Neural crest cell (in vitro differentiated cells): ENCODE data around the gene PRDM10. TPM values are rescaled to one million over a fixed set of nuclear protein-coding genes. Genes with fewer than 3 reads are reported as not detected.

Source experiments
- DNase-seq: peaks from one replicate; pipeline ENCODE4 v3.0.0; 2021; ENCODE audit warnings: low read depth, mixed read lengths, low spot score
- H3K27ac Mint-ChIP-seq: one replicate; pipeline ENCODE4 v1.8.0; 2021; ENCODE audit warnings: mild to moderate bottlenecking, mixed read lengths; ENCODE audit not compliant: unreplicated experiment
- H3K27me3 Mint-ChIP-seq: 2 replicates; pipeline ENCODE4 v1.8.0; 2021; ENCODE audit warnings: low read depth, mild to moderate bottlenecking, mixed read lengths
- H3K36me3 Mint-ChIP-seq: 2 replicates; pipeline ENCODE4 v1.8.0; 2021; ENCODE audit warnings: low read depth, mild to moderate bottlenecking, mixed read lengths
- H3K4me1 Mint-ChIP-seq: 2 replicates; pipeline ENCODE4 v1.8.0; 2021; ENCODE audit warnings: mixed read lengths
- H3K4me3 Mint-ChIP-seq: one replicate; pipeline ENCODE4 v1.8.0; 2021; ENCODE audit warnings: mild to moderate bottlenecking, mixed read lengths
- H3K9me3 Mint-ChIP-seq: 2 replicates; pipeline ENCODE4 v1.8.0; 2021; ENCODE audit warnings: mixed read lengths
- long read RNA-seq: library from polyadenylated mRNA; unstranded; transcript quantifications from one replicate; pipeline ENCODE4 v2.0.0, GENCODE V29; 2020
- total RNA-seq: library from RNA; stranded (reverse); gene quantifications from 2 replicates; pipeline ENCODE4 v1.2.1, GENCODE V29; 2021
- TF ChIP-seq, protein P1 (sequence below): fragments of 200-600 bp; sonication (generic); conservative IDR thresholded peaks from 2 replicates; pipeline ENCODE4 v1.5.0; 2021; ENCODE audit warnings: antibody characterized with exemption, mild to moderate bottlenecking

PRDM10 gene, protein sequence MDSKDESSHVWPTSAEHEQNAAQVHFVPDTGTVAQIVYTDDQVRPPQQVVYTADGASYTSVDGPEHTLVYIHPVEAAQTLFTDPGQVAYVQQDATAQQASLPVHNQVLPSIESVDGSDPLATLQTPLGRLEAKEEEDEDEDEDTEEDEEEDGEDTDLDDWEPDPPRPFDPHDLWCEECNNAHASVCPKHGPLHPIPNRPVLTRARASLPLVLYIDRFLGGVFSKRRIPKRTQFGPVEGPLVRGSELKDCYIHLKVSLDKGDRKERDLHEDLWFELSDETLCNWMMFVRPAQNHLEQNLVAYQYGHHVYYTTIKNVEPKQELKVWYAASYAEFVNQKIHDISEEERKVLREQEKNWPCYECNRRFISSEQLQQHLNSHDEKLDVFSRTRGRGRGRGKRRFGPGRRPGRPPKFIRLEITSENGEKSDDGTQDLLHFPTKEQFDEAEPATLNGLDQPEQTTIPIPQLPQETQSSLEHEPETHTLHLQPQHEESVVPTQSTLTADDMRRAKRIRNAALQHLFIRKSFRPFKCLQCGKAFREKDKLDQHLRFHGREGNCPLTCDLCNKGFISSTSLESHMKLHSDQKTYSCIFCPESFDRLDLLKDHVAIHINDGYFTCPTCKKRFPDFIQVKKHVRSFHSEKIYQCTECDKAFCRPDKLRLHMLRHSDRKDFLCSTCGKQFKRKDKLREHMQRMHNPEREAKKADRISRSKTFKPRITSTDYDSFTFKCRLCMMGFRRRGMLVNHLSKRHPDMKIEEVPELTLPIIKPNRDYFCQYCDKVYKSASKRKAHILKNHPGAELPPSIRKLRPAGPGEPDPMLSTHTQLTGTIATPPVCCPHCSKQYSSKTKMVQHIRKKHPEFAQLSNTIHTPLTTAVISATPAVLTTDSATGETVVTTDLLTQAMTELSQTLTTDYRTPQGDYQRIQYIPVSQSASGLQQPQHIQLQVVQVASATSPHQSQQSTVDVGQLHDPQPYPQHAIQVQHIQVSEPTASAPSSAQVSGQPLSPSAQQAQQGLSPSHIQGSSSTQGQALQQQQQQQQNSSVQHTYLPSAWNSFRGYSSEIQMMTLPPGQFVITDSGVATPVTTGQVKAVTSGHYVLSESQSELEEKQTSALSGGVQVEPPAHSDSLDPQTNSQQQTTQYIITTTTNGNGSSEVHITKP
- 18.5 and 20.1 TPM in 2 replicates for total RNA-seq
- long read RNA-seq, partial matches to known transcripts: 11 of 11 reads
- long read RNA-seq, other reads (novel, unspliced or antisense): 0 of 11 reads

DNA sequence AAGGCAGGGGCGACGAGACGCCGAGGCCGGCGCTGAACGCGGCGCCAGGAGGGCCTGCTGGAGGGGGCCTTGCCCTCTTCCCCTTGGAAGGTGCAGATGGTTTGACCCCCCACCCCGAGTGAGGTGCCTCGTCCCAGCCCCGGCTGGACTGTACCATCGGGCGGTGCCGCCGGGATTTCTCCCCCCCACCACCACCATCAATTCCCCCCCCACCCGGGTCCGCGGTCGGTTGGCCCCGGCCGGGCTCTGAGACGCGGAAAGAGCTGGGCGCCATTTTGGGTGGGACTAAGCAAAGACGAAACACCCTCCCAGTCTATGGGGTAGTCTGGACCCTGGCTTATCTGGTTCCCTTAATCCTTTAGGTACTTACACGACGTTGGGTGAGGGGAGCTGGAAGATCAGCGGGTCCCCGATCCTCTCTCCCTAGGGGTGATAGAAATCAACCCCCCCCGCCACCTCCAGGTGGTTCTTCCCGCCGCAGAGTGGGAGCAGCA, at the start of gene PRDM10:
TSS of gene PRDM10 (minus strand) at position 484 of the 494 bp plus-strand sequence. CDS start 41,871 bp downstream, outside the sequence.
- H3K27me3 Mint-ChIP-seq: no peaks in the 10 kb centered on the region
- peak within 1 kb of the TSS; percentile 96 for H3K4me3 Mint-ChIP-seq
- H3K4me1 Mint-ChIP-seq: peaks cover 37% of the 10 kb centered on the region
- peak within 1 kb of the TSS; percentile 100 for H3K27ac Mint-ChIP-seq
- H3K36me3 Mint-ChIP-seq: peaks cover under 1% of the 10 kb centered on the region
- no peaks in the 10 kb centered on the region for H3K9me3 Mint-ChIP-seq
- TF ChIP-seq, protein P1, sequence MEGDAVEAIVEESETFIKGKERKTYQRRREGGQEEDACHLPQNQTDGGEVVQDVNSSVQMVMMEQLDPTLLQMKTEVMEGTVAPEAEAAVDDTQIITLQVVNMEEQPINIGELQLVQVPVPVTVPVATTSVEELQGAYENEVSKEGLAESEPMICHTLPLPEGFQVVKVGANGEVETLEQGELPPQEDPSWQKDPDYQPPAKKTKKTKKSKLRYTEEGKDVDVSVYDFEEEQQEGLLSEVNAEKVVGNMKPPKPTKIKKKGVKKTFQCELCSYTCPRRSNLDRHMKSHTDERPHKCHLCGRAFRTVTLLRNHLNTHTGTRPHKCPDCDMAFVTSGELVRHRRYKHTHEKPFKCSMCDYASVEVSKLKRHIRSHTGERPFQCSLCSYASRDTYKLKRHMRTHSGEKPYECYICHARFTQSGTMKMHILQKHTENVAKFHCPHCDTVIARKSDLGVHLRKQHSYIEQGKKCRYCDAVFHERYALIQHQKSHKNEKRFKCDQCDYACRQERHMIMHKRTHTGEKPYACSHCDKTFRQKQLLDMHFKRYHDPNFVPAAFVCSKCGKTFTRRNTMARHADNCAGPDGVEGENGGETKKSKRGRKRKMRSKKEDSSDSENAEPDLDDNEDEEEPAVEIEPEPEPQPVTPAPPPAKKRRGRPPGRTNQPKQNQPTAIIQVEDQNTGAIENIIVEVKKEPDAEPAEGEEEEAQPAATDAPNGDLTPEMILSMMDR: no peak
- DNase-seq: peak; percentile 85

DNA sequence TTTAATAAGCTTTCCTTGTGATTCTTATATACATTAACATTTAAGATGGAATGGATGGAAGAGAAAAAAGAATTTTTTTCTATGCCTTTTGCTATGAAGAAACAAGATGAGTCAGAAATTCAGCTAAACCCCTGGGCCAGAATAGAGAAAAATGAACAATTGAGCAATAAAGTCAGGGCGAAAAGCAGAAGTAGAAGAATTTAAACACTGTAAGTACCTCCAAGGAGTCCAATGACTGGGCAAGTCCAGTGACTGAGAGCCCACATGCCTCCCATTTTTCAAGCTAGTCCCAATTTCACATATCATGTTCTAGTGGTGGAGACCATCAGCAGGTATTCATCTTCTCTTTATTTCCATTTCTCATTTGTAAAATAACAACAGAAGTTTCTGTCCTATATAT, 48.4 kb upstream of the PRDM10 start:
- DNase-seq: no peak
- H3K9me3 Mint-ChIP-seq: peaks cover 3% of the 10 kb centered on the region
- H3K27me3 Mint-ChIP-seq: peaks cover 4% of the 10 kb centered on the region
- TF ChIP-seq, protein P1: no peak
- no peaks in the 10 kb centered on the region for H3K4me1 Mint-ChIP-seq
- H3K4me3 Mint-ChIP-seq: no peak overlapping the region
- no peaks in the 10 kb centered on the region for H3K36me3 Mint-ChIP-seq
- H3K27ac Mint-ChIP-seq: no peak overlapping the region

DNA sequence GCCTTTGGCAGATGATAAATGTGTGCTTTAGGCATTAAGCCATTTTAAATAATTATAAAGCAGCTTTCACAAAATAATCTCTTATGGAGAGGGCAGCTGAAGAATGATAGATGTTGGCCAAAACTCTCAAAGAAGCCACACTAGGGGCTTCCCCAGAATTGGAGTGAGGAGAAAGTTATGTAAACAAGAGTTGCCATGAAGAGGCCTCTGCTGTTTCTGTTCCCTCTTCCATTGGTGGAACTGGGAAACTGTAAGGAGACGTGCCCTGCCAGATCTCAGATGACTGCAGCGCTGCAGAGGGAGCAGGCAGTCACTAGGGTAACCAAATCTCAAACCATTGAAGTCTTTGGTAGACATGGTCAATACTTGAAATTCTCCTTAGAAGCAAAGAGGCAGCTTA, 47.6 kb upstream of the PRDM10 start:
- Mint-ChIP-seq H3K4me1 (no peaks in the 10 kb centered on the region), H3K4me3 (no peak overlapping the region), H3K27ac (no peak overlapping the region), H3K27me3 (peaks cover 4% of the 10 kb centered on the region), H3K9me3 (peaks cover 3% of the 10 kb centered on the region), H3K36me3 (no peaks in the 10 kb centered on the region)
- TF ChIP-seq, protein P1: no peak
- DNase-seq: no peak

DNA sequence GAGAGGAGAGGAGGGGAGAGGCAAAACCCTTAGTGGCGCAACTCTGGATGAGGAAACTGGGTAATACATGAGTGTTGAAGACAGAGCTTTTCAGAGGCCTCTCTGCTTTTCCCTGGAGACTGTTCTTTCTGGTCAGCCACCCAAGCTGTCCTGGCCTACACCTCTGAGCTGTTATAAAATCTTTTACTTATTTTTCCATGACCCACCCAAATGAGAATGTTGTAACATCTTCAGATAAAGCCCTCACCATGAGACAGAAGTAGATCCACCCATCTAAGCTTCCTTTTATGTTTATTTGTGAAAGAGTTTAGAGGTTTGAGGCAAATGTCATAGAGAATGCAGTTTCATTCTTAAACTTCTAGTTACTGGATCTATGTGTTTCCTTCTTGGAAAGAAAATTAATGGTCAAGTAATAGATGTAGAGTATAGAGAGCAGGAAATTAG, 46.7 kb upstream of the PRDM10 start:
- Mint-ChIP-seq H3K27me3 (peaks cover 4% of the 10 kb centered on the region), H3K4me1 (no peaks in the 10 kb centered on the region), H3K4me3 (no peak overlapping the region), H3K36me3 (no peaks in the 10 kb centered on the region), H3K9me3 (peaks cover 3% of the 10 kb centered on the region), H3K27ac (no peak overlapping the region)
- TF ChIP-seq, protein P1: no peak
- DNase-seq: no peak

DNA sequence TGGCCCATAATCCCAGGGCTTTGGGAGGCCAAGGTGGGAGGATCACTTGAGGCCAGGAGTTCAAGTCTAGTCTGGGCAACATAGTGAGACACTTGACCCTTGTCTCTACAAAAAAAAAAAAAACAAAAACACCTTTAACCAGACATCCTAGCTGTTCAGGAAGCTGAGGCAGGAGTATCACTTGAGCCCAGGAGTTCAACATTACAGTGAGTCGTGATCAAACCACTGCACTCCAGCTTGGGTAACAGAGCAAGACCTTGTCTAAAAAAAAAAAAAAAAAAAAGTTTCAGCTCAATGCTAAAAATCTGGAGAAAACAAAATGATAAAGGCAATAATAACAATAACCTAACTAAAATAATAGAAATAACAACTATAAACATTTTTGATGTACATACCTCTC, 44.5 kb upstream of the PRDM10 start:
- Mint-ChIP-seq H3K9me3 (peaks cover 3% of the 10 kb centered on the region), H3K4me3 (no peak overlapping the region), H3K27ac (no peak overlapping the region), H3K36me3 (no peaks in the 10 kb centered on the region), H3K4me1 (no peaks in the 10 kb centered on the region), H3K27me3 (no peaks in the 10 kb centered on the region)
- DNase-seq: no peak
- TF ChIP-seq, protein P1: no peak
